Fibroblast of villous mesenchyme (primary cell): ENCODE measurements around the gene NCAM2. TPM values are rescaled to one million over a fixed set of nuclear protein-coding genes. Genes with fewer than 3 reads are reported as not detected.
A peak's percentile ranks its signal among the peaks of the same experiment; 100 is the strongest.

ENCODE experiments used
- DNase-seq: peaks from one replicate; pipeline ENCODE4 v3.0.0-alpha.2; 2010; ENCODE audit warnings: low read depth
- H3K4me3 ChIP-seq: 2 replicates; pipeline ENCODE4 v1.5.1; 2011; ENCODE audit warnings: low read depth, mild to moderate bottlenecking, low read length
- total RNA-seq: library from RNA; depleted of rRNA; stranded (reverse); fragments of >200 nt; gene quantifications from 2 replicates; pipeline ENCODE4 v1.2.3, GENCODE V29; 2012
- TF ChIP-seq, protein P1 (sequence below): IDR thresholded peaks from 2 replicates; pipeline ENCODE4 v1.5.1; 2012; ENCODE audit warnings: low read depth, mild to moderate bottlenecking, low read length; ENCODE audit not compliant: insufficient read depth

NCAM2 gene
- total RNA-seq, 1 donor = 5.2 TPM

DNA sequence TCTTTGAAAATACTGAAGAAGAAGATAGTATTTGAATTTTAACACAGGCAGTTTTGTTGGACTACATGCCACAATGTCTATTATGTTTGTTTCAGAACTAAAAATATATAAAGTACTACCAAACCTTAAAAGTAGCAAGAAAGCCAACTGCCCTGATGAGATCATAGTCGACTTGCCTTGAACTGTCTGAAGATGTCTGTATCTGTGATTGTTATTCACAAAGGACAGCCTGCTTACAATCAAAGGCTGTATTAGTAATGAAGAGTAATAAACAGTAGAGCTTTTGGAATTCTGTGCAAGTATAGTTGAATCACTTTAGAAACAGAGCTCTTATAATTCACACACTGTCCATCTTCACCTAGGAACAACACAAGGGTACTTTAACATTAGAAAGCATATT lies 228.3 kb downstream of the NCAM2 start:
- no peak overlapping the region for H3K4me3 ChIP-seq
- DNase-seq = no peak
- TF ChIP-seq, protein P1, sequence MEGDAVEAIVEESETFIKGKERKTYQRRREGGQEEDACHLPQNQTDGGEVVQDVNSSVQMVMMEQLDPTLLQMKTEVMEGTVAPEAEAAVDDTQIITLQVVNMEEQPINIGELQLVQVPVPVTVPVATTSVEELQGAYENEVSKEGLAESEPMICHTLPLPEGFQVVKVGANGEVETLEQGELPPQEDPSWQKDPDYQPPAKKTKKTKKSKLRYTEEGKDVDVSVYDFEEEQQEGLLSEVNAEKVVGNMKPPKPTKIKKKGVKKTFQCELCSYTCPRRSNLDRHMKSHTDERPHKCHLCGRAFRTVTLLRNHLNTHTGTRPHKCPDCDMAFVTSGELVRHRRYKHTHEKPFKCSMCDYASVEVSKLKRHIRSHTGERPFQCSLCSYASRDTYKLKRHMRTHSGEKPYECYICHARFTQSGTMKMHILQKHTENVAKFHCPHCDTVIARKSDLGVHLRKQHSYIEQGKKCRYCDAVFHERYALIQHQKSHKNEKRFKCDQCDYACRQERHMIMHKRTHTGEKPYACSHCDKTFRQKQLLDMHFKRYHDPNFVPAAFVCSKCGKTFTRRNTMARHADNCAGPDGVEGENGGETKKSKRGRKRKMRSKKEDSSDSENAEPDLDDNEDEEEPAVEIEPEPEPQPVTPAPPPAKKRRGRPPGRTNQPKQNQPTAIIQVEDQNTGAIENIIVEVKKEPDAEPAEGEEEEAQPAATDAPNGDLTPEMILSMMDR = no peak

DNA sequence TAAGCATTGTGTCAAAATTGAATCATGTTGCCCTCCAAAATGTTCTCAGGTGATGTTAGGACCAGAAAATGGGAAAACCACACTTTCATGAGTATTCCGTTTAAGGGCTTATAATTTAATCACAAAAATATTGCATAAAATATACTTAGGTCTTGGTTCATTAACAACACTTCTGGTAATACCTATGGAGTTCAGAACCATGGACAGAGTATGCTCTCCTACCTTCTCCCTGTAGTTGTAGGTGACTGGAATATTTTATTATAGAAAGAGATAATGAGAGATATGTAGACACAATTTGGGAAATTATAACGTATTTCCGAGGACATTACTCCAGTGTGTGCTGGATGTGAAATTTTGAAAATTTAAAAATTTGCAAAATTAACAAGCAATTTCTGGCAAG lies 232.5 kb downstream of the NCAM2 start:
- peak; percentile 10 for DNase-seq
- no peak overlapping the region for H3K4me3 ChIP-seq
- TF ChIP-seq, protein P1 = no peak

DNA sequence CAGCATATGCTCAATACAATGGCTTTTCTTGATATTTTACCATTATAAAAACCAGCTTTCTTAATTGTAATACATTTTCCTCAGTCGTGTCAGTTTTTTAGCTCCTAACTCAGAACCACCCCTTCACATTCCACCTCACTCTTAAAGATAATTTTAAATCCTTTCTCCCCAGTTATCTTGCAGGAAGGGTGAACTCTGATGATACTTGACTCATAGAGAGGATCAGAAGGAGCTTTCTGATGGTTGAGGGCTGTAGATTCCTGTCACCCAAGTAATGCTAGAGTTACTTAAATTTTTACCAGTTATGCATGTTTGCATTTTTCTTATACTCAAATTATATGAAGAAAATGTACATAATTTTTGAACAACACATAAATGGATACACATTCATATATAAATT lies 233.7 kb downstream of the NCAM2 start:
- no peak overlapping the region for H3K4me3 ChIP-seq
- TF ChIP-seq, protein P1 = no peak
- peak; percentile 30 for DNase-seq

DNA sequence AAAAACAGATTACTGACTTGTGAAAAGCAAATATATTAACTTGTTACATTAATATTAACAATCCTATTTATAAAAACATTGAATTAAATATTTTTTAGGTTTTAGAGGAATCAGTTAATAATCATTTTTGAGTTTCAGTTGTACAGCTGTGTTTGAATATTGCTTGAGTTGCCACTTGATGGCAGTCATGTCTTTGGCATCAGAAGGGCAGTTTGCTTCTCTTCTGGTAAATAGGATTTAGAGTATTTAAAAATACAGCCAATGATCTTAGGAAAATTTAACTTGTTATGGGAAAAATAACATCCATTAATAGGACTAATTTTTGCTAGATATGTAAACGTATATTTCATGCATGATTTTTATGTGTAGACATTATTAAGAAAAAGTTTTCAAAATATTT lies 234.1 kb downstream of the NCAM2 start:
- no peak overlapping the region for H3K4me3 ChIP-seq
- TF ChIP-seq, protein P1 = peak; percentile 52
- DNase-seq = peak; percentile 50

DNA sequence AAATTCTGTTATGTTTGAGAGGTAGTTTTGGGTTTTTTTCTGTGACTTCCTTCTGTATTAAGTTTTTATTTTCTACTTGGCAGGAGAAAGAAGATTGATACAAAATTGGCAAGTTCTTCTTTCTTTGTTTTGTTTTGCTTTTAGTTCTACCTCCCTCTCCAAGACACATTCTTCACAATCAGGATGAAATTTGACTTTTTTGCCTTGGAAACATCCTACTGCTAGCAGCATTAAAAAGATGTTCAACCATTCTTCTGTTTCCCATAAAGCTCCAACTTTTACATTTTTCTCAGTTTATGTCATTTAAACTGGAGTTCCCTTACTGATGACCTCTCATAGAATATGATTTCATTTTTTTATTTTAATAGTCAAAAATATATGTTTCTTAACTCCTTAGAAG lies 234.8 kb downstream of the NCAM2 start:
- no peak for DNase-seq
- H3K4me3 ChIP-seq = no peak overlapping the region
- TF ChIP-seq, protein P1 = no peak

DNA sequence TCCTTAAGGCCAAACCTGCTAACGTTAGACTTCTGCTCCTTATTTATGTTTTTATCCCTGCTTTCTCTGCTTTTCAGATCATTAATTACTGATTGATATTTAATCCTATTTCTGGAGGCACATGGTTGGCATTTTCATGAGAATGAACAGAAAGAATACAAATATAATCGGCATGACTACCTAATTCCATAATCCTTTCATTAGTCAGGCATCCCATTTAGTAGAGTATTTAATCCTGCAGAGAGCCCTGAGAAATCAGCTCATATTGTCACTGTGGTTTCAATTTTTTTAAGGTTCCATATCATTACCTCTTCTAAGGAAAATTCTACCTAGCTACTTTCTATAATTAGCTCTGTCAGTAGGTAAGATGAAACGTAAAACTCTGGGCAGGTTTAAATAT lies 238.8 kb downstream of the NCAM2 start:
- no peak overlapping the region for H3K4me3 ChIP-seq
- TF ChIP-seq, protein P1 = no peak
- DNase-seq = no peak

DNA sequence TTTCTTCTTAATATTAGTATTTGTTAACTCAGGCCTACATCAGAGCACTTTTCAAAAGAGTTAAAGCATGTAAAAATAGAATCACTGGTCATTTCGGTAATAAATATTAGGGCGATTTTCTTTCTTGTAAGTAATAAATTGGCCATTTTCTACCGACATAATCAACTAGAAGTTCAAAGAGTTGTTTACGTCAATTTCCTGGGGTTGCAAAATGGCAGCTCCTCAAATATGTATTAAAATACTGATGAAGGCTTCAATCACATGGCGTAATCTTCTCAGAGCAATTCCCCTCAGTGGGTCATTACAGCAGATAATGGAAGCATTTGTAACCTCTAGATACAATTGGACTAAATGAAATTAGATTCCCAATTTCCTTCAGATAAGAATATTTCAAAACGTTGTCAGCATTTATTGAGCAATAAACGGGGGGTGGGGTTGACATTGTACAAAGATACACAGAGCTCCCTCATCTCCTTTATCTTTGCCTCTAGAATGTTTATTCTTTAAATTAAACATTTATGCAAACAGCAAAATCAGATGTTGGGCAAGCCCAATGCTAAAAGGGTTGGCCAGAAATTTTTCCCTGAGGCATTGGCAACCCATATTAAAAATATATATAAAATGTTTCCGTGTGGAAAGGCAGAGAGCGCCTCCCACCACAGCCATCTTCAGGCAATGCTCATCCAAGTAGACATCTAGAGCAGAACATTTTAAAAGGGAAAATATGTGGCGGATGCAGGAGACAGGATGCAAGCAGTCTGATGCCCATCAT lies 240.6 kb downstream of the NCAM2 start:
- no peak overlapping the region for H3K4me3 ChIP-seq
- DNase-seq = peak; percentile 37
- TF ChIP-seq, protein P1 = no peak
